COR-L47 (cell line): ENCODE results near the gene EGFL8.
A peak's percentile ranks its signal among the peaks of the same experiment; 100 is the strongest.
"Not testable (repeated sequence)": the region's sequence is repeated elsewhere in the genome, so short reads cannot be mapped to it uniquely, and the experiment has no call there.

ENCODE experiments used
- DNase-seq: peaks from one replicate; lab custom pipeline; 2025; lab: John Stamatoyannopoulos, UW

EGFL8 gene

DNA sequence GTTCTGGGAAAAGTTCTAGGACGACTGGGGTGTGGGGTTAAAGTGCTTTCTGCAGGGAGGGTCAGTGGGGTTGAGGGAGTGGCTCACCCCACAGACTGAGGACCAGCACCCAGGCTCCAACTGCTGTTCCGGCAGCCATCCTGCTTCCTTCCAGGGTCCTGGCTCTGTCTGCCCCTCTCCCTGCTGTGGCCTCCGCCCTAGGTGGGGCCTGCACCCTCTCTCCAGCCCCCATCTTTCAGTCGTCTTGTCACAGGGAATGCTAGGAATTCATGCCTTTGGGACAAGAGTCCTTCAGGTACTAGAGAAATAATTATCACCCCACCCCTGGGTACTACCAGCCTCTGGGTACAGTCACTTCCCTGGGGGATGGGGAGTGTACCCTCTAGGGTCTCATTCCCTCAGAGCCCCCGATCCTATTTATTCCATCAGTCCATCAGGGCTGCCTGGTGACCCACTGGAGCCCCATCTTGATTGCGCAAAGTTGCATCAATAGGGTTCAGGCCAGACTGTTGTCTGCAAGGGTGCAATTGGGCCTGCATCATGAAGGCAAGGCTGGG lies 19.8 kb downstream of the EGFL8 start, which contains the start of gene AGER:
Gene AGER, minus strand, starts transcription at position 170 of the 557 bp plus-strand sequence. Its CDS starts 31 bp downstream, at position 139.
- no peak for DNase-seq

DNA sequence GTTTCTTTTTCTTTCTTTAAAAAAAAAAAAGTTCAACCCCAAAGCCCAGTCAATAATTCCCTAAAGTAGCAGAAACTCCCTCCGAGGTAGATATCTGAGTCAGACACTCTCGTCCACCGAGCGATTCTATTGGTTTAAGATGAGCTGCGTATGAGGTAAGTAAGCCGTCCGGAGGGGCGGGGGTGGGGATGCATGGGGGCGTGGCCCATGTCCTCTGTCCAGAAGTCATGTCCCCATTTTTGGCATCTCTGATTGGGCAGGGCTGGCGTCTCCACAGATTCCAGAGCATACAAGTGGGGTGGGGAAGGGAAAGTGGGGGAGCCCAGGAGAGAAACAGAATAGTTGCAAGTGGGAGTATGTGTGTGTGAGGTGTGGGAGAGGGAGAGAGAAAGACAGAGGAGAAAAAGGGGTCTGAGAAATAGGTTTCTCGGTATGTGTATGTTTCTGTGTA lies 21.3 kb downstream of the EGFL8 start:
- not testable (repeated sequence) for DNase-seq

GRCh38 chr6:32186151-32186840 lies 21.9 kb downstream of the EGFL8 start:
- not testable (repeated sequence) for DNase-seq

GRCh38 chr6:32187009-32187709 lies 22.8 kb downstream of the EGFL8 start:
- no peak for DNase-seq

- not testable (repeated sequence) for DNase-seq
These were observed 23.5 kb downstream of the EGFL8 start for GRCh38 chr6:32187725-32188380.

- no peak for DNase-seq
These were observed 24.1 kb downstream of the EGFL8 start for GRCh38 chr6:32188381-32189068.

- no peak for DNase-seq
These were observed 24.8 kb downstream of the EGFL8 start for GRCh38 chr6:32189069-32189741.

- DNase-seq: no peak
These were observed 25.3 kb downstream of the EGFL8 start for GRCh38 chr6:32189742-32190053.

DNA sequence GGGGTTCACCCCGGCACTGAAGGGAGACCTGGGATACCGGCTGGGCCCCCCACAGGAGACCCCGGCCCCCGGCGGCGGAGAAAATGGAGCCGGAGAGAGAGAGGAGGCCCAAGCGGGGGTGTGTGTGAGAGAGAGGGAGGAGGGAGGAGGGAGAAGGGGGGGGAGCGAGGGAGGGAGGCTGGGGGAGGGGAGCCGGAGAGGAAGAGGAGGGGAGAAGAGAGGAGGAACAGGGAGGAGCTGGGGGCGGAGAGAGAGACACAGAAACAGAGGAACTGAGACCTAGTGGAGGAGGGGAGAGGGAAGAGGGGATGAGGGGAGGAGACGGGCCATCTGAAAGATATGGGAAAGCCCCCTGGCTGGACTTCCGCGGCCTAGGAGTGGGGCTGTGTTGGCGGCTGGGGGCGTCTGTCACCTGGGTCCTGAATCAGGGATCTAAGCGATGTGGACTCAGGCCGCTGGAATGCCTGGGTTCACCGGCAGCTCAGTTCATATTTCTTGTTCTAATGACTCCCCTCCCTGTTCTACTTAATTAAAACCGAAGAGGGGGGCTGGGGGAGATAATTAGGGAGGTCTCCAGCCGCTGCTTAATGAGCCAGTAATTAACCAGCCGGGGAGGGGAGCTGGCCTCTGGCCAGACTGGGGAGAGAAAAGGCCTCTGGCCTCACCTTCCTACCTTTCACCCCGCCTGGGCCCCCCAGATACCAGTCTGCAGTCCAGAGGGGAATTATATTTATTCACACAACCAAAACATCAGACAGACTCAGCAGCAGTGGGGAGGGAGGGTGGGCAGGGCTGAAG lies 25.9 kb downstream of the EGFL8 start, which contains the start of gene PBX2:
Gene PBX2, minus strand, starts transcription at position 149 of the 798 bp plus-strand sequence. CDS start 287 bp downstream, outside the sequence.
- DNase-seq: peak; percentile 76

- DNase-seq: no peak
These were observed 26.7 kb downstream of the EGFL8 start for GRCh38 chr6:32190911-32191677.

- DNase-seq: no peak
These were observed 27.6 kb downstream of the EGFL8 start for GRCh38 chr6:32191696-32192607.

GRCh38 chr6:32192608-32193039 lies 28.2 kb downstream of the EGFL8 start, which contains the start of gene GPSM3:
Gene GPSM3, minus strand, starts transcription at chr6:32192643. Its CDS starts 130 bp downstream, at chr6:32192513.
- DNase-seq: peak; percentile 11

DNA sequence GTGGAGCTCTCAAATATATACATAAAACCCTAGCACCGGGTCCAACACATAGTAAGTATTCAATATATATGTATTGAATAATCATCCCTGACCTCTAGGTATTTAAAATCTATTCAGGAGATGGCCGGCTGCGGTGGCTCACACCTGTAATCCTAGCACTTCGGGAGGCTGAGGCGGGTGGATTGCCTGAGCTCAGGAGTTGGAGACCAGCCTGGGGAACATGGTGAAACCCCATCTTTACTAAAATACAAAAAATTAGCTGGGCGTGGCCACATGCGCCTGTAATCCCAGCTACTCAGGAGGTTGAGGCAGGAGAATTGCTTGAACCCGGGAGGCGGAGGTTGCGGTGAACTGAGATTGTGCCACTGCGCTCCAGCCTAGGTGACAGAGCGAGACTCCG lies 28.7 kb downstream of the EGFL8 start:
- not testable (repeated sequence) for DNase-seq

- DNase-seq: no peak
These were observed 30.0 kb downstream of the EGFL8 start for GRCh38 chr6:32194388-32194787.

DNA sequence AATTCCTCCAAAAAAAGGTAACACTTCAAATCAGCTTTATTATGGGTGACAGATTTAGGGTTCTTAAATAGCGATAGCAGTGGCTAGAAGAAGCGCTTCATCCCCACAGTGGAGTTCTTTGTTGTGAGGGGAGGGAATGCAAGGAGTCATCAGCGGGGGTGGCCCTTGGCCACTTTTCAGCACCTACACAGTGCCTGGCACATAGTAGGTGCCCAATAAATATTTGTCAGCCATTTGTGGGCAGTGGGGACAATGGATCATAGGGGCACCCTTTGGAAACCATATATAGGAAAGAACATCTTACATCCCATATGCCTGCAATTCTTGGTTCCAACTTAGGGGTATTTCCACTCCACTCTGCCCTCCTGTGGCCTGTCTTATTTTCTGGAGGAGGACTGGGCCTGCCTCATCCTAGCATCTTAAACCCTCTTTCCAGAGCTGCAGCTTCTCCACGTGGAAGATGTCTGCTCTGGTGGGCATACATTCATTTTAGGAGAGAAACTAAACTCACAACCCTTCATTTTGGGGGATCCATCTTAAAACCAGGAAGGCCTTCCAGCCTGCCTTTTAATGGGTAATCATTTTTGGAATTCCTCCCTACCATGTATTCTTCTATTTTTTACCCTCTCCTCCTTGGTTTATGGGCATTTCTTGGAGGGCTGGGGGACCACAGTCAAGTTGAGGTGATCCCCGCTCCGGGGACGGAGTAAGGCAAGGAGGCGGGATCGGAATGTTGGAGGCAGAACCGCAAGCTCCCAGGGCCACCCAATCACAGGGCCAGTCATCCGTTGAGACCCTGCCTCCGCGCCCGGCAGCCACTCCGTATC lies 30.6 kb downstream of the EGFL8 start:
- DNase-seq: no peak

- DNase-seq: peak; percentile 100
These were observed 31.2 kb downstream of the EGFL8 start for GRCh38 chr6:32195652-32195901.

- DNase-seq: peak; percentile 97
These were observed 31.7 kb downstream of the EGFL8 start for GRCh38 chr6:32195902-32196681.
